Motor neuron (in vitro differentiated cells): ENCODE results near the gene GIGYF1. TPM values are rescaled to one million over a fixed set of nuclear protein-coding genes. Genes with fewer than 3 reads are reported as not detected.
"Not testable (repeated sequence)": the region's sequence is repeated elsewhere in the genome, so short reads cannot be mapped to it uniquely, and the experiment has no call there.

Experiments
- ATAC-seq, 8 experiments: fragments of 200-7000 bp; cut with Tn5 transposase; replicated peaks in 6 of 8; 2 replicates each; pipeline ENCODE4 v1.8.0; 2021; ENCODE audit warnings: mild to moderate bottlenecking in 8 of 8, moderate library complexity in 8 of 8
- H3K27ac ChIP-seq, 2 donors: fragments of 250-450 bp; sonication (Bioruptor Pico); 2 replicates each; pipeline ENCODE4 v1.9.0; 2021; ENCODE audit warnings: antibody characterized with exemption in 2 of 2, mild to moderate bottlenecking in 2 of 2, moderate library complexity in 1 of 2
- H3K4me1 ChIP-seq, 2 donors: fragments of 250-450 bp; sonication (Bioruptor Pico); replicated peaks in 1 of 2; 2 replicates each; pipeline ENCODE4 v1.6.1; 2021; ENCODE audit warnings: antibody characterized with exemption in 2 of 2, mild to moderate bottlenecking in 2 of 2, moderate library complexity in 1 of 2
- H3K4me3 ChIP-seq, 5 donors: fragments of 250-450 bp; sonication (Bioruptor Pico); 2 replicates each; pipeline ENCODE4 v1.9.0; 2021; ENCODE audit warnings: antibody characterized with exemption in 5 of 5, mild to moderate bottlenecking in 5 of 5, moderate library complexity in 4 of 5
- WGBS, 10 experiments: fragments of 450-650 bp; shearing (Covaris generic); methylation state at CpG; one replicate each; pipeline ENCODE4 v1.0.0; 2022; 5-methylcytosine and 5-hydroxymethylcytosine counted together
- in situ Hi-C, 9 experiments: fragments of 400-800 bp; cut with MboI; loops; one replicate each; pipeline ENCODE4 v1.15.0; 2021; ENCODE audit warnings: low sequenced_read_pairs in 9 of 9, low pct_unique_long_range_greater_than_20kb in 2 of 9; ENCODE audit not compliant: unreplicated experiment in 9 of 9
- total RNA-seq, 8 experiments: library from RNA; unstranded; fragments of 300-600 nt; gene quantifications; 2 replicates each; pipeline versions ENCODE4 v1.2.3 to v1.2.4, GENCODE V29; 2022

The GIGYF1 gene
- total RNA-seq, 8 experiments from 2014 or later: 10.6 to 40.7 (median 19.1) TPM

- H3K27ac ChIP-seq: peak within 1 kb of the TSS; percentile 94 to 98
- peaks cover 9 to 12% of the 10 kb centered on the region in 2 donors for H3K4me1 ChIP-seq
- peak; percentile 88 to 96 (median 92) for ATAC-seq
- H3K4me3 ChIP-seq: peak within 1 kb of the TSS; percentile 56 to 99 (median 77)
- 0 to 2% (median 0%) methylated on average over 3 to 26 of the region's 86 CpGs; no CpG with 5 or more reads in 5 of the 10 experiments for WGBS, 10 experiments
- in situ Hi-C loops: loop anchor here in 7 of 9 experiments (10.0 to 25.0 kb wide), 3 partner anchors 131 to 156 kb away; partner anchors contain the start of genes SLC12A9 (in 6 of the 7), TRIP6 (in 4 of the 7) and EPHB4 (in 1 of the 7)
Measured at GRCh38 chr7:100705753-100706671, 12.0 kb upstream of the GIGYF1 start, which contains the start of gene POP7. Gene POP7 (plus strand): TSS chr7:100706121. CDS start chr7:100706831, 710 bp downstream.

DNA sequence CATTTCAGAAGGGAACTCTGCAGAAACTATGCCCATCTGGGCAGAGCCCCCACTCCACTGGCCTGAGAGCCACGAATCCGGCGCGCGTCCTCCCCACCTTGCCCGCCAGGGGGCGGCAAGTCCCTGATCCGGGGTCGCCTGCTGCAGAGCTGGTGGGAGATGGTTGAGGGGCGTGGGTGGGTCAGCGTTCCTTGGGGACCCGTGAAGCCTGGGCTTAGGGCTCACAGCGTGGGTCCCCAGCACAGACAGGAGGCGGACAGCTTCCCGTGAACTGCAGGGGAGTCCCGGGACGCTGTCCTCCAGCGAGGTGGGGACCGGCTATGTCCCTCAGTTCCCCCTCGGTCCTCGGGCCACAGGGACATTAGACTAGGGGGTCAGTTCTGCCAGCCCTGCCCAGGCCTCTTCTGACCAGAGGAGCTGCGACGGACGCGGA, 11.3 kb upstream of the GIGYF1 start:
- 0% methylated on average over 1 to 5 of the region's 25 CpGs; no CpG with 5 or more reads in 6 of the 10 experiments for WGBS, 10 experiments
- Histone ChIP-seq H3K4me1 (peaks cover 9 to 12% of the 10 kb centered on the region in 2 donors), H3K4me3 (peak overlapping the region; percentile 56 to 99 (median 77)), H3K27ac (peak overlapping the region; percentile 94 to 98)
- in situ Hi-C loops: loop anchor here in 7 of 9 experiments (10.0 to 25.0 kb wide), 3 partner anchors 132 to 157 kb away; partner anchors contain the start of genes SLC12A9 (in 6 of the 7), TRIP6 (in 4 of the 7) and EPHB4 (in 1 of the 7)
- peak; percentile 55 to 82 (median 79) for ATAC-seq

DNA sequence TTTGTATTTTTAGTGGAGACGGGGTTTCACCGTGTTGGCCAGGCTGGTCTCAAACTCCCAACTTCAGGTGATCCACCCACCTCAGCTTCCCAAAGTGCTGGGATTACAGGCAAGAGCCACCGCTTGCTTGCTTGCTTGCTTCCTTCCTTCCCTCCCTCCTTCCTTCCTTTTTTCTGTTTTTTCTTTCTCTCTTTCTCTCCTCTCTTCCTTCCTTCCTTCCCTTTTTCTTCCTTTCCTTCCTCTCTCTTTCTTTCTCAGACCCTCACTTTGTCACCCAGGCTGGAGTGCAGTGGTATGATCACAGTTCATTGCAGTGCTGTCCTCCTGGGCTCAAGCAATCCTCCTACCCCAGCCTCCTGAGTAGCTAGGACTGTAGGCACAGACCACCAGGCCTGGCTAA, 7.0 kb upstream of the GIGYF1 start:
- ATAC-seq, H3K4me3 ChIP-seq, H3K27ac ChIP-seq, H3K4me1 ChIP-seq: not testable (repeated sequence)
- 50 to 100% (median 74%) methylated on average over 1 to 3 of the region's 3 CpGs; no CpG with 5 or more reads in 1 of the 10 experiments for WGBS, 10 experiments
- in situ Hi-C loops: loop anchor here in 7 of 9 experiments (10.0 to 25.0 kb wide), 3 partner anchors 136 to 161 kb away; partner anchors contain the start of genes SLC12A9 (in 6 of the 7), TRIP6 (in 4 of the 7) and EPHB4 (in 1 of the 7)

- 41 to 94% (median 71%) methylated on average over 1 to 5 of the region's 6 CpGs; no CpG with 5 or more reads in 1 of the 10 experiments for WGBS, 10 experiments
- in situ Hi-C loops: no loop called here
- H3K4me3 ChIP-seq: no peak overlapping the region
- H3K27ac ChIP-seq: no peak overlapping the region
- peaks cover 4% of the 10 kb centered on the region in 2 donors for H3K4me1 ChIP-seq
- no peak for ATAC-seq
Measured at GRCh38 chr7:100699018-100699417, 5.0 kb upstream of the GIGYF1 start.

DNA sequence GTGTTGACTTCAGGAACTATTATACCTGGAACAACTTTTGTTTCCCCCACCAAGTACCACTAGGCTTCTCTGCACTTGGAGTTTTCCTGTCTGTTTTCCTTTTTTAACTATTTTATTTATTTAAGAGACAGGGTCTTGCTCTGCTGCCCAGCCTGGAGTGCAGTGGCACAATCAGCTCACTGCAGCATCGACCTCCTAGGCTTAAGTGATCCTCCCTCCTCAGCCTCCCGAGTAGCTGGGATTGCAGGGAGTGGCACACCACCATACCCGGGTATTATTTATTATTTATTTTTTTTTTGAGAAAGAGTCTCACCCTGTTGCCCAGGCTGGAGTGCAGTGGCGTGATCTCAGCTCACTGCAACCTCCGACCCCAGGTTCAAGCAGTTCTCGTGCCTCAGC, 2.1 kb upstream of the GIGYF1 start:
- WGBS, 10 experiments: 17 to 100% (median 70%) methylated on average over 1 to 4 of the region's 6 CpGs; no CpG with 5 or more reads in 1 of the 10 experiments
- in situ Hi-C loops: no loop called here

DNA sequence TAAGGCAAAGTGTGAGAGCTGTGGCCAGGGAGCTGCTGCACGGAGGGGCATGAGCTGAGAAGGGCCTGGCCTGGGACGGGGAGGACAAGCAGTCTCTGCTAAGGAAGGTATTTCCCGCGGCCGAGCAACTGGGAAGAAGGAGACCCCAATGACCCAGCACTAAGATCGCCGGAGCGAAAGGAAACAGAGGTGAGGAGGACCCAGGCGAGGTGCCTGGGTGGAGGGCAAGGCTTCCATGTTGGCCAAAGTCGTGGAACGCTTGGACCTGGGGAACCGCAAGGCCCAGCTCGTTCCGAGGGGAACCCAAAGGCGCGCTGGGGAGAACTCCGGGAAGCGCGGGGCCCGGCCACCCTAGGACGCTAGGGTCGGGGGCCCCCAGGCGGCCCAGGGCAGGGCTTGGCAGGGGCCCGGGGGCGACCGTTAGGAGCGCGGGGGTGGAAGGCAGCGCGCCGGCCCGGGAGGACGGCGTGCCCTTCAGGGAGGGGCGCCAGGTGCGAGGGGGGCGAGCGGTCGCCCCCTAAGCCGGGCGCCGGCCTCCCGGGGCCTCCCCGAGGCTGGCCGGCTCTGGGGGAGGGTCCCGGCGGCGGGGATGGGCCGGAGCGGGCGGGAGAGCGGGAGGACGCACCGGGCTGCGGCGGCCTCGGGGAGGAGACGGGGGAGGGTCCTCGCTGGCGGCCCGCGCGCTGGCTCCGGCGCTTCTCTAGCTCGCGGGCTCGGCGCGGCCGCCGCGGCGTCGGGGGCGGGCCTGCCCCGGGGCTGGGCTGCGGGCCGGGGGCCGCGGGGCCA, 545 bp downstream of the GIGYF1 start:
- Histone ChIP-seq H3K4me3 (peak overlapping the region; percentile 76 to 98 (median 98)), H3K4me1 (peaks cover 21 to 23% of the 10 kb centered on the region in 2 donors), H3K27ac (peak overlapping the region; percentile 88 to 94)
- ATAC-seq: peak; percentile 38 to 63 (median 48)
- WGBS, 10 experiments: 0 to 5% (median 0%) methylated on average over 1 to 15 of the region's 81 CpGs; no CpG with 5 or more reads in 2 of the 10 experiments
- in situ Hi-C loops: no loop called here

More for the DNA sequence above, 2.1 kb upstream of the GIGYF1 start:
- ATAC-seq: no peak
- peaks cover 20 to 21% of the 10 kb centered on the region in 2 donors for H3K4me1 ChIP-seq
- no peak overlapping the region for H3K4me3 ChIP-seq
- no peak overlapping the region for H3K27ac ChIP-seq

GRCh38 chr7:100692578-100692961, 1.5 kb downstream of the GIGYF1 start:
- WGBS, 10 experiments: 0 to 76% (median 21%) methylated on average over 1 to 5 of the region's 6 CpGs; no CpG with 5 or more reads in 2 of the 10 experiments
- peak overlapping the region; percentile 76 to 98 (median 98) for H3K4me3 ChIP-seq
- H3K27ac ChIP-seq: no peak overlapping the region
- peaks cover 21 to 23% of the 10 kb centered on the region in 2 donors for H3K4me1 ChIP-seq
- in situ Hi-C loops: no loop called here
- no peak for ATAC-seq

GRCh38 chr7:100691676-100692577, 2.1 kb downstream of the GIGYF1 start:
- H3K4me3 ChIP-seq: peak overlapping the region; percentile 76 to 98 (median 98)
- WGBS, 10 experiments: 0 to 80% (median 44%) methylated on average over 1 to 13 of the region's 28 CpGs; no CpG with 5 or more reads in 2 of the 10 experiments
- peak; percentile 65 to 78 (median 76) for ATAC-seq
- in situ Hi-C loops: no loop called here
- peaks cover 21 to 23% of the 10 kb centered on the region in 2 donors for H3K4me1 ChIP-seq
- H3K27ac ChIP-seq: no peak overlapping the region

DNA sequence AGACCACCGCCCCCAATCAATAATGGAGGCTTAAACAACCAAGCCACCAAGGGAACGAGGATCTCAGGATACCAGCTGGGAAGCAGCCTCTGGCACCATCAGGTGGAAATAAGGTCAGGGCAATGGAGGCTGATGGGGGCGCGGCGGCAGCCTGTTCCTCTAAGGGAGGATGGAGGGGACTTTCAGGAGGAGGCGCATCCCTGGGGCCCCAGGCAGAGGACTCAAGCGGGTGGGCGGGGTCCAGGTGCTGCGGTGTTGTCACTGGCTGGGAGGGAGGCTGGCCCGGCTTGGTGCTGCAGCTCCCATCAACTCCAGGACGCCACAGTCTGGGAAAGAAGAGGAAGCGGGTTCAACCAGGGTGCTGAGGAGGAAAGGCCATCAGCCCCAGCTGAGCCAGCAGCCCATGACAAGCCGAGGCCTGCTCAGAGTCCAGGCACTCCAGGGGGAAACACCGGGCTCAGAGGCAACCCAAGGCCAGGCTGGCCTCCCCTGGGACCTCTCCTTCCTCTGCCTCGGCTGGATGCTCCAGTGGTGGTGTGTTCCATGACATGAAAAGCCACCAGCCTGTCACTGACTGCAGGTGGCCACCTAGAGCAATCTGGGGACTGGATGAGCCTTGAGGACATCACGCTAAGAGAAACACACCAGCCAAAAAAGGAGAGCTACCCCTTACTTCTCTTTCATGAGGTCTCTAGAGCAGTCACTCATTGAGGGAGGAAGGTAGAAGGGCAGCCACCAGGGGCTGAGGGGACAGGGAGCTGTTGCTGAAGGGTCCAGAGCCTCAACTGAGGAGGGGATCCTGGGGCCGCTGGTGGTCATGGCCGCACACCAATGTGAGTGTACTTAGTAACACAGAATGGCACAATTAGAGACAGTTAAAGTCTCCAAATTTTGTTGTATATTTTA, 4.6 kb downstream of the GIGYF1 start:
- H3K4me1 ChIP-seq: peaks cover 17 to 20% of the 10 kb centered on the region in 2 donors
- in situ Hi-C loops: no loop called here
- no peak overlapping the region for H3K4me3 ChIP-seq
- WGBS, 10 experiments: 82 to 100% (median 97%) methylated on average over 1 to 3 of the region's 18 CpGs; no CpG with 5 or more reads in 4 of the 10 experiments
- no peak overlapping the region for H3K27ac ChIP-seq
- no peak for ATAC-seq

- H3K4me3 ChIP-seq: no peak overlapping the region
- peaks cover 16 to 20% of the 10 kb centered on the region in 2 donors for H3K4me1 ChIP-seq
- in situ Hi-C loops: no loop called here
- WGBS, 10 experiments: 80 to 100% (median 87%) methylated on average over 1 to 3 of the region's 16 CpGs; no CpG with 5 or more reads in 5 of the 10 experiments
- ATAC-seq: no peak
- H3K27ac ChIP-seq: no peak overlapping the region
Measured at GRCh38 chr7:100688326-100688860, 5.7 kb downstream of the GIGYF1 start.
